NT2/D1 (cell line): ENCODE results near the gene NAPB.
A peak's percentile ranks its signal among the peaks of the same experiment; 100 is the strongest.
"Not testable (repeated sequence)": the region's sequence is repeated elsewhere in the genome, so short reads cannot be mapped to it uniquely, and the experiment has no call there.

Experiments
- DNase-seq: peaks from one replicate; pipeline ENCODE4 v3.0.0-alpha.2; 2011; ENCODE audit warnings: low read depth, low spot score
- H3K27me3 ChIP-seq: 2 replicates; pipeline ENCODE4 v1.6.0; 2011; ENCODE audit warnings: mild to moderate bottlenecking; ENCODE audit not compliant: insufficient read length, insufficient read depth
- H3K36me3 ChIP-seq: 2 replicates; pipeline ENCODE4 v1.6.1; 2011; ENCODE audit warnings: mild to moderate bottlenecking, low read length, mixed read lengths; ENCODE audit not compliant: insufficient read depth, insufficient read length
- H3K4me1 ChIP-seq: 2 replicates; pipeline ENCODE4 v1.5.1; 2011; ENCODE audit not compliant: insufficient read depth, insufficient read length
- H3K4me3 ChIP-seq: 2 replicates; pipeline ENCODE4 v1.5.1; 2011; ENCODE audit warnings: low read depth; ENCODE audit not compliant: insufficient read length
- H3K9ac ChIP-seq: 2 replicates; pipeline ENCODE4 v1.6.0; 2011; ENCODE audit warnings: low read depth; ENCODE audit not compliant: insufficient read length
- H3K9me3 ChIP-seq: 2 replicates; pipeline ENCODE4 v1.5.1; 2011; ENCODE audit warnings: mild to moderate bottlenecking, low read length; ENCODE audit not compliant: insufficient read depth
- SUZ12 ChIP-seq: IDR thresholded peaks from 2 replicates; pipeline ENCODE4 v1.6.1; 2011; ENCODE audit not compliant: insufficient read length, insufficient read depth; ENCODE audit errors: extremely low read depth
- YY1 ChIP-seq: IDR thresholded peaks from 2 replicates; pipeline ENCODE4 v1.6.1; 2011; ENCODE audit not compliant: insufficient read length, insufficient read depth
- ZNF274 ChIP-seq: IDR thresholded peaks from 2 replicates; pipeline ENCODE4 v1.6.1; 2011; ENCODE audit warnings: mild to moderate bottlenecking, low read depth, low read length

Gene NAPB

DNA sequence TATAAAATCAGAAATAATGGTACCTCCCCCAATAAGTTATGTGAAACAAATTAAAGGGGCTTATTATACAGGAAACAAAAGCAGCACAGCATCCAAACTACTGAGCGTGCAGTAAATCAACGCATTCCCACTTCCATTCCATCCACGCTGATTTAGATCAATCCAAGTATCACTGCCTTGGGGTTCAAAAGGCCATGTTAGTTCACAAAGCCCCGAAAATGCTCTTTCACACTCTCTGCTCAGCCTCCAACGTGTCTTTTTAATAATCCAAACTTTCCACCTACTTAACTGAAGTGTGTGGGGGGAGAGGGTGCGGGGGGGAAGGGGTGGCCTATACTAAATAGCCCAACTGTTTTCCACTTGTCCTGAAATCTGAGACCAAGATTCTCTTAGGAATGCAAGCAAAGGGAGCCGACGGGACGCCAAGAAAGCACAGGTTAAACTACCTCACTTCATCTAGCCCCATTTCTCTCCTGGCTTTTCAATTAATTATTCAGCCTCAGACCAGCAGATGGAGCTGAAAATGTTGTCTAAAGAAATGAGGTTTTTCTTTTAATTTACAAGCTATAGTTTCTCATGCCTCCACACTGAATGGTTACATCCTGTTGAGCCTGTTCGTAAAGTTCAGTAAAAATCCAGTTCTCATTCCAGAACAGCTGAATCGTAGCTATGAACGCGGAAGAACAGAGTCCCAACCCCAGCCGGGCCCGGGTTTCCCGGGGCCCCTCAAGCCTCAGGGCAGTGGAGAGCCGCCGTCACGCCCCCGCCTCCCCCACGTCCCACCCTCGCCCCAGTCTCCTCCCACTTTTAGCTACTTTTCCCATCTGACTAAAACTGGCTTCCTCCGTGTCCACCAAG, 71.7 kb downstream of the NAPB start:
- no peaks in the 10 kb centered on the region for H3K9me3 ChIP-seq
- no peak for DNase-seq
- TF ChIP-seq ZNF274, result no peak
- no peak for TF ChIP-seq YY1
- no peak for TF ChIP-seq SUZ12

DNA sequence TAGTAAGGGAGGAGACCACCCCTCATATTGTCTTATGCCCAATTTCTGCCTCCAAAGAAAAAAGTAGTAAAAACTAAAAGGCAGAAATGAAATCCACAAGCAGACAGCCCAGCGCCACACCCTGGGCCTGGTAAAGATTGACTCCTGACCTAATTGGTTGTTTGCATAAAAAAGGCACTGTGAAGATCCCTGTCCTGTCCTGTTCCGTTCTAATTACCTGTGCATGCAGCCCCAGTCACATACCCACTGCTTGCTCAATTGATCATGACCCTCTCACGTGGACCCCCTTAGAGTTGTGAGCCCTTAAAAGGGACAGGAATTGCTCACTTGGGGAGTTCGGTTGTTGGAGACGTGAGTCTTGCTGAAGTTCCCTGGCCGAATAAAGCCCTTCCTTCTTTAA, 72.8 kb downstream of the NAPB start:
- H3K9ac ChIP-seq, result not testable (repeated sequence)

More for the DNA sequence above, 71.7 kb downstream of the NAPB start:
- H3K4me3 ChIP-seq, result peak overlapping the region; percentile 78
- H3K4me1 ChIP-seq, result peaks cover 4% of the 10 kb centered on the region
- peak overlapping the region; percentile 85 for H3K9ac ChIP-seq
- no peaks in the 10 kb centered on the region for H3K27me3 ChIP-seq
- H3K36me3 ChIP-seq, result peaks cover 22% of the 10 kb centered on the region

DNA sequence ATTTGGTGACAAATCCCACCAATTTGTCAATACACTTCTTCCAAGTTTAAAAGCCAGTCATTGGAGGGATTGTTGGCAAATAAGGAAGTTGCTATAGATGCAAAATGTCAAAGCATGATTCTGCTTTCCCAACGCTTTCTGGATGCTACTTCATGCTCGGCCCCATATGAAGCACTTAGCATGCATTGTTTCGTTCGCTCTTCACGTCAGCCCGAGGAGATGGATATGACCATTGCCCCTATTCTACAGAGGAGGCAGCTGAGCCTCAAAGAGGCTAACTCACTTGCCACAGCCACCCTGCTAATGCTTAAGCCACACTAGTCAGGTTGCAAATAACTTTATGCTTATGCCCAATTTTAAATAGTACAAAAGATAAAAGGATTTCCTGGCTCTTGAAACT, 73.5 kb downstream of the NAPB start:
- Histone ChIP-seq H3K9ac (no peak overlapping the region), H3K36me3 (peaks cover 6% of the 10 kb centered on the region), H3K4me3 (no peak overlapping the region), H3K9me3 (peaks cover 4% of the 10 kb centered on the region; the same call in 1 of the 2 replicates), H3K4me1 (peaks cover 4% of the 10 kb centered on the region), H3K27me3 (no peaks in the 10 kb centered on the region)
- no peak for TF ChIP-seq ZNF274
- no peak for TF ChIP-seq YY1
- no peak for TF ChIP-seq SUZ12
- DNase-seq, result no peak

More for the DNA sequence above, 72.8 kb downstream of the NAPB start:
- H3K4me3 ChIP-seq, H3K4me1 ChIP-seq, DNase-seq, H3K27me3 ChIP-seq, H3K9me3 ChIP-seq: not testable (repeated sequence)
- peaks cover 11% of the 10 kb centered on the region for H3K36me3 ChIP-seq

DNA sequence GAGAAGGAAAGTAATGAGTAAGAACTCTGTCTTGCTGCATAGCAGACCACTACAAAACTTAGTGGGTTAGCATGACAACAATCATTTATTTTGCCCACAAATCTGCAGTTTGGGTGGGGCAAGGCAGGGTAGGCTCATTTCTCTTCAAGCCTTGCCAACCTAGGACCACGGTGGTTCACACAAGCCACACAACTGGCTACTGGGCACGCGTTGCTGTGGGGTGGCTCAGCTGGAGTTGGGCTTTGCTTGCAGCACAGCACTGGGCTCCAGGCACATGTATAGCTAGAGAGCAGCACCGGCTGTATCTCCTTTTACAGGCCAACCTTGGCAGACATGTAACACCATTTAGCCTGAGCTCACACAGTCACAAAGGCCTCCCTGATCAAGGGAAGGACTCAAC, 75.3 kb downstream of the NAPB start:
- Histone ChIP-seq H3K4me1 (peaks cover 7% of the 10 kb centered on the region), H3K27me3 (no peaks in the 10 kb centered on the region), H3K9ac (no peak overlapping the region), H3K36me3 (no peaks in the 10 kb centered on the region), H3K4me3 (no peak overlapping the region), H3K9me3 (peaks cover 4% of the 10 kb centered on the region; the same call in 1 of the 2 replicates)
- TF ChIP-seq ZNF274 (no peak), YY1 (no peak), SUZ12 (no peak)
- no peak for DNase-seq

DNA sequence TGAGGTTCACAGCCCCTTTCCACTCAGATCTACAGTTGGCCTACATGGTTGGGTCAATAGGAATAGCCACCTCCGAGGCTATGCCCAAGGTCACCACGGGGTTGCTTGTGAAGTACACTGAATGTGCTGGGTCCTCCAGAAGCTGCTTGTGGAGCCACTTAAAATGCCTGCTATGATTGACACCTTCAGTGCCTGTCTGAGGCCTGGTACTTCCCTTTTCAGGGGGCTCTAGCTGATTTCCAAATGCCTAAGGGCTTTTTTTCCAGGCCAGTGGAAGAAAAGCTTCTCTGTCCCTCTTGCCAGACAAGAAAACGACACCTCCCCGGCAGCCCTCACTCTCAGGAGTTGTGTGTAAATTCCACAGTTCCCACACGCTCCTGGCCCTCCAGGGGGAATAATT, 77.0 kb downstream of the NAPB start:
- Histone ChIP-seq H3K36me3 (no peaks in the 10 kb centered on the region), H3K4me3 (no peak overlapping the region), H3K4me1 (peaks cover 7% of the 10 kb centered on the region), H3K9me3 (peaks cover 4% of the 10 kb centered on the region; the same call in 1 of the 2 replicates), H3K27me3 (no peaks in the 10 kb centered on the region), H3K9ac (no peak overlapping the region)
- no peak for DNase-seq
- no peak for TF ChIP-seq YY1
- TF ChIP-seq ZNF274, result no peak
- TF ChIP-seq SUZ12, result no peak

DNA sequence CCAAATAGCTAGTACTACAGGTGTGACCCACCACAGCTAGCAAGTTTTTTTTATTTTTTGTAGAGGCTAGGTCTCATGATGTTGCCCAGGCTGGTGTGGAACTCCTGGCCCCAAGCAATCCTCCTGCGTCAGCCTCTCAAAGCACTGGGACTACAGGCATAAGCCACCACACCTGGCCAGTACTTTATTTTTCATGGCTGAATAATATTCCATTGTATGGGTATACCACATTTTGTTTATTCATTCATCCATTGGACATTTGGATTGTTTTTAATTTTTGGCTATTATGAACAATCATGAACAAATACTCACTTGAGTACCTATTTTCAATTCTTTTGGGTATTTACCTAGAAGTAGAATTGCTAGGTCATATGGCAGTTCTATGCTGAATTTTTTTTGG, 77.7 kb downstream of the NAPB start:
- TF ChIP-seq YY1 (no peak), SUZ12 (no peak), ZNF274 (no peak)
- no peak overlapping the region for H3K9ac ChIP-seq
- no peaks in the 10 kb centered on the region for H3K36me3 ChIP-seq
- peaks cover 4% of the 10 kb centered on the region; the same call in 1 of the 2 replicates for H3K9me3 ChIP-seq
- H3K4me1 ChIP-seq, result peaks cover 5% of the 10 kb centered on the region
- H3K4me3 ChIP-seq, result no peak overlapping the region
- no peaks in the 10 kb centered on the region for H3K27me3 ChIP-seq
- DNase-seq, result no peak

DNA sequence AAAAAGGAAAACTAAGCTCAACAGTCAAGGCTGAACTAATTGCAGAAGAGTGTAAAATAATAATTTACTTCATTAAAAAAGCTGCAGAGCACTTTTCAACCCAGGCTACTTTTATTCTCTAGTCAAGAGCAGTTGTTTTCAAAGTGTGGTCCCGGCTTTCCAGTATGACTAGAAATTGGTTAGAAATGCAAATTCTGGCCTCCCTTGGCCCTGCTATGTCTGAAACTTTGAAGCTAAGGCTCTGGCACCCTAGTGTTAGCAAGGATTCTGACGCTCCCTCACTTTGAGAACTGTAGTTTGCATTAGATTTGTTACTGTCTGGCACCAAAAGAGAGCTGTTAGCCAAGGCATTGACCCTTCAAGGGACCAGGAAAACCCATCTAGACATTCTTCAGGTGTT, 80.2 kb downstream of the NAPB start:
- Histone ChIP-seq H3K27me3 (no peaks in the 10 kb centered on the region), H3K9me3 (peaks cover 4% of the 10 kb centered on the region; the same call in 1 of the 2 replicates), H3K4me3 (no peak overlapping the region), H3K9ac (no peak overlapping the region), H3K4me1 (peaks cover 6% of the 10 kb centered on the region), H3K36me3 (no peaks in the 10 kb centered on the region)
- TF ChIP-seq SUZ12 (no peak), ZNF274 (no peak)
- no peak for DNase-seq

DNA sequence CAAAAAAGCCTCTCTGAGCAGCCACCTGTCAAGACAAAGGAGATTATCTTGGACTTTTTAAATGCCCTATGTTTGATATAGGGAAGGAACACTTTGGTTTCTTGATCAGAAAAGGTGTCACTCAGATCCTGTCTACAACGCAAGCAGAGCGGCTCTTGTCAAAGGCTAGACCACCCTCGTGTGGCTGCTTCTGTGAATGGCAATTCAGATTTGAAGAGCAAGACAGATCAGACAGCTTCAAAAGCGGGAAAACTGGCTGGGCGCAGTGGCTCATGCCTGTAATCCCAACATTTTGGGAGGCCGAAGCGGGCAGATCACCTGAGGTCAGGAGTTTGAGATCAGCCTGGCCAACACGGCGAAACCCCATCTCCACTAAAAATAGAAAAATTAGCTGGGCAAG, 80.8 kb downstream of the NAPB start:
- H3K36me3 ChIP-seq, result no peaks in the 10 kb centered on the region
- H3K9me3 ChIP-seq, result peaks cover 4% of the 10 kb centered on the region; the same call in 1 of the 2 replicates
- no peak overlapping the region for H3K4me3 ChIP-seq
- H3K9ac ChIP-seq, result no peak overlapping the region
- TF ChIP-seq ZNF274 (no peak), SUZ12 (no peak), YY1 (no peak)
- peaks cover 6% of the 10 kb centered on the region for H3K4me1 ChIP-seq
- H3K27me3 ChIP-seq, result no peaks in the 10 kb centered on the region
- DNase-seq, result no peak
